Gastroesophageal sphincter (tissue), 3 donors: Measurements from ENCODE around the gene TSTD1.

Experiments
- POLR2A ChIP-seq, 2 donors: fragments of 450-650 bp; IDR thresholded peaks; one replicate each; pipeline ENCODE4 v1.6.1; 2017; ENCODE audit warnings: antibody characterized with exemption in 2 of 2, mild to moderate bottlenecking in 2 of 2, moderate library complexity in 1 of 2
- POLR2AphosphoS5 ChIP-seq: sonication (generic); formaldehyde crosslinking; IDR thresholded peaks from one replicate; pipeline ENCODE4 v1.6.1; 2017; ENCODE audit warnings: antibody characterized with exemption
- TF ChIP-seq, protein P1 (sequence below), 4 experiments: fragments of 200-600 bp in 2 of 4; fragments of 450-650 bp in 2 of 4; sonication (generic) in 1 of 4; IDR thresholded peaks; one replicate each; pipeline ENCODE4 v1.5.1; 2017 to 2019; ENCODE audit warnings: antibody characterized with exemption in 4 of 4, mild to moderate bottlenecking in 2 of 4, moderate library complexity in 2 of 4

DNA sequence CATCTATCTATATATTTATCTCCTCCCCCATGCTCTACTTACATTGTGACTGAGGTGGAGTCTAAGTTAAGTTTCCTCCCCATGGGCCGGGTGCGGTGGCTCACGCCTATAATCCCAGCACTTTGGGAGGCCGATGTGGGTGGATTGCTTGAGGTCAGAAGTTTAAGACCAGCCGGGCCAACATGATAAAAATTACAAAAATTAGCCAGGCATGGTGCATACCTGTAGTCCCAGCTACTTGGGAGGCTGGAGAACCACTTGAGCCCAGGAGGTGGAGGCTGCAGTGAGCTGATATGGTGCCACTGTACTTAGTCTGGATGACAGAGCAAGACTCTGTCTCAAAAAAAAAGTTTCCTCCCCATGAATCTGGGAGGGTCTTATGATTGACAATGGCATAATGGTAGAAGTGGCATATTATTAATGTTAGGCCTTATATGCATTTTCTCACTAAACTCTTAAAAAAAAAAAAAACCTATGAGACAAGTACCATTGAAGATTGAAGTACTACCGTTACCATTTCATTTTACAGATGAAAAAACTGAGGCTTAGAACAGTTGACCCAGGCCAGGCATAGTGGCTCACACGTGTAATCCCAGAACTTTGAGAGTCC, 29.1 kb downstream of the TSTD1 start:
- TF ChIP-seq POLR2A (IDR thresholded peaks at IDR 0.05) (no peak), POLR2AphosphoS5 (no peak)
- TF ChIP-seq, protein P1, sequence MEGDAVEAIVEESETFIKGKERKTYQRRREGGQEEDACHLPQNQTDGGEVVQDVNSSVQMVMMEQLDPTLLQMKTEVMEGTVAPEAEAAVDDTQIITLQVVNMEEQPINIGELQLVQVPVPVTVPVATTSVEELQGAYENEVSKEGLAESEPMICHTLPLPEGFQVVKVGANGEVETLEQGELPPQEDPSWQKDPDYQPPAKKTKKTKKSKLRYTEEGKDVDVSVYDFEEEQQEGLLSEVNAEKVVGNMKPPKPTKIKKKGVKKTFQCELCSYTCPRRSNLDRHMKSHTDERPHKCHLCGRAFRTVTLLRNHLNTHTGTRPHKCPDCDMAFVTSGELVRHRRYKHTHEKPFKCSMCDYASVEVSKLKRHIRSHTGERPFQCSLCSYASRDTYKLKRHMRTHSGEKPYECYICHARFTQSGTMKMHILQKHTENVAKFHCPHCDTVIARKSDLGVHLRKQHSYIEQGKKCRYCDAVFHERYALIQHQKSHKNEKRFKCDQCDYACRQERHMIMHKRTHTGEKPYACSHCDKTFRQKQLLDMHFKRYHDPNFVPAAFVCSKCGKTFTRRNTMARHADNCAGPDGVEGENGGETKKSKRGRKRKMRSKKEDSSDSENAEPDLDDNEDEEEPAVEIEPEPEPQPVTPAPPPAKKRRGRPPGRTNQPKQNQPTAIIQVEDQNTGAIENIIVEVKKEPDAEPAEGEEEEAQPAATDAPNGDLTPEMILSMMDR (IDR thresholded peaks at IDR 0.05) = no peak
